CD4-positive, alpha-beta T cell treated with Interleukin-17A for 4 hours (primary cell): ENCODE data around the gene KCNB1.
A peak's percentile ranks its signal among the peaks of the same experiment; 100 is the strongest.

ENCODE experiments used
- DNase-seq: peaks from one replicate; pipeline ENCODE4 v3.0.0-alpha.2; 2020; ENCODE audit warnings: mixed read lengths

KCNB1 gene

DNA sequence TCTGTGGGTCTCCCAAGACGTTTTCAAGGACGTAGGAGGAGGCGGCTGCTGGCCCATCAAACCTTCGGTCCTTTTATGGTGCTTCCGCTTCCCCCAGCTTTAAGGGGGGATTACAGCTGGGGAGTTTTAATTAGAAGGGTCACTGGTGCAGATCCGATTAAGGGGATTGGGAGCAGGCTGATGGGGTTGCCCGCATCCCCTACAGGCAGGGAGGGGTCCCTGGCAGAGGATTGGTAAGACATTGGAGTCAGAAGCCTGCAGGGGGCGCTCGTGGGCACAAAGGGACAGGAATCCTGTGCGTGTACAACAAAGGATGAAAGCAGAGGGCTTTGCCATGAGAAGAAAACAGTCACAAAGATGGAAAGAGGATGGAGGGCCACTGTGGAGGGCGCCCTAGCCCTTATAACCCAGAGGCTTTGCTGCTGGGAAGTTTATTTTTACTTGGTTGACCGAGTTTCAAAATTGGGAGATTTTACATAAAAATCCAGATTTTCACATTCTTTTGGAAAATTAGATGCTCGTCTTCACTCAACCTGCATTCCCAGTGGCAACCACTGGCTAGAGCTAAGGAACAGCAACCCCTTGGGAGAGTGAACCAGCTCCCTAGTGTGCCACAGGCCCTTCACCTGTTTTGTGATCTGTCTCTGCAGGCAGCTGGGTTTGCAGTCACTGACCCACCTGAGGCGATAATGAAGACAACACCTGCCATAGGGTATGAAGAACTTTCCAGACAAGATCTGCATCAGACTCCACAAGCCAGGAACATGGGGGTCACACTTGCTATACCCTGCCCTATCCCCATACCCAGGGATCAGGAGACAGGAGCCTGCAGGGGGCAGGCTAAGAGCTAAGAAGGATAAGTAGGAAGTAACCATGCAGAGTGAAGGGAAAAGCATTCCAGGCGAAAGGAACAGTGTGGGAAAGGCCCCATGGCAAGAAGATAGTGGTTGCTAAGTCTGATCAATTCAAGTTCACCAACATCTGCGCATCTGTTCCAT lies 97.7 kb downstream of the KCNB1 start:
- DNase-seq: peak; percentile 69

DNA sequence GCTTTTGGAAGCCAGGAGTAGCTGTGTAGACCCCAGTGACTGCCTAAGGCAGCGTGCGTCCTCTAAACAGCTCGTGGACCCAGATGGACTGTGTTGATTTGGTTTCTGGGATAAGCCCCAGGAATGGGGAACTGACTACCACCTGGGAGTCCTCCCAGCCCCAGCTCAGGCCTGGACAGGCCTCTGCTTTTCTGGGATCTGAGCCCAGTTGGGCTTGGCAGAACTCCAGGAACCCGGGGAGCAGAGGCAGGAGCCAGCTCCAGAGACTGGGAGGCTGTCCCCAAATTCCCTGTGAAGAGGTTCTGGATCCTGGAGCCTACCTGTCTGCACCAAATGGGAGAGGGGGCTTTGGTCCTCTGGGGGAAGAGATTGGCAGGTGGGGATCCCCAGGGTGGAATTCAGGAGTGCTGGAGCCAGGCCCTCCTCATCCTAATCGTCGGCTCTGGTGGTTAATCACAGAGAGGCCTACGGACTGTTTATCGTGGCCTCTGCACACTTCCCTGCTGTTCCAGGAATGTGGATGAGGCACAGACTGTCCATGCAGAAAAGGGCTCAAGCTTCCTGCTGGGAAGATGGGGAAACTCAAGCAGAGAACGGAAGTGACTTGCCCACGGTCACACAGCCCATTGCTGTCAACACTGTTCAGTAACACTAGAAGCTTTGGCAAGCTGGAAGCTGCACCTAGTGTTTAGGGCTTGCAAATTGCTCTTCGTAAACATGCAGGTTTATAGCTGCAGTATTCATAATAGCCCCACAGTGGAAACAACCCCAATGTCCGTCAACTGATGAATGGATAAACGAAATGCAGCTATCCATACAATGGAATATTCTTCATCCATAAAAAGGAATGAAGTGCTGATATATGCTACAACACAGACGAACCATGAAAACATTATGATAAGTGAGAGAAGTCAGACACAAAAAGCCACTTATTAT lies 100.6 kb downstream of the KCNB1 start:
- no peak for DNase-seq

DNA sequence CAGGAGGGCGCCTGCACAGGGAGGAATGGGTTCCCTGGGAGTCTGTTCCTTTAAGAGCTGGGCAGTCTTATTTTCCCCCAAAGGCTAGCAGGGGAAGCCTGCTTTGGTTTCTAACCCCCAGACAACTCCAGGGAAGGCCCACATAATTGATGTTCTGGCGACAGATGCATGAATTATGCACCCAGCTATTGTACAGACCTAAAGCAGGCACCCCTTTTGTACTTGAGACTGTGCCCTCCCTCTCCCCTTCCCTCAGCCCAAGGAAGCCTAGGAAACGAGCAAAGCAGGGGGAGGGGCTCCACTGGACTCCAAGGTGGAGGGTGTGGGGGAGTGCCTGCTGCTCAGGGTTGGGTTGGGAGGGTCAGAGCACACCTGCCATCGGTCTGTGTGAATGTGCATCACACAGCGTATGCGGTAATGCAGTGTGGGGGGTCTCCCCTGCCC lies 102.1 kb downstream of the KCNB1 start:
- no peak for DNase-seq

DNA sequence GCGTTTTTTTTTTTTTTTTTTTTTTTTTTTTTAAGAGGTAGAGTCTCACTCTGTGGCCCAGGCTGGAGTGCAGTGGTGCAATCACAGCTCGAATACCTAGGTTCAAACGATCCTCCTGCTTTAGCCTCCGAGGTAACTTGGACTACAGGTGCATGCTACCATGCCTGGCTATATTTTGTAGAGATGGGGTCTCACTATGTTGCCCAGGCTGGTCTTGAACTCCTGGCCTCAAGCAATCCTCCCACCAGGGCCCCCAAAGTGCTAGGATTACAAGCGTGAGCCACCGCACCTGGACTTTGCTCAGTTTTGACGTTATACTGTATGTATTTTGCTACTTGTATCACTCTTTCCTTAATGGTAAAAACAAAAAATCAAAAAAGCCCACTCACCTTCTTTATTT lies 103.1 kb downstream of the KCNB1 start:
- no peak for DNase-seq

DNA sequence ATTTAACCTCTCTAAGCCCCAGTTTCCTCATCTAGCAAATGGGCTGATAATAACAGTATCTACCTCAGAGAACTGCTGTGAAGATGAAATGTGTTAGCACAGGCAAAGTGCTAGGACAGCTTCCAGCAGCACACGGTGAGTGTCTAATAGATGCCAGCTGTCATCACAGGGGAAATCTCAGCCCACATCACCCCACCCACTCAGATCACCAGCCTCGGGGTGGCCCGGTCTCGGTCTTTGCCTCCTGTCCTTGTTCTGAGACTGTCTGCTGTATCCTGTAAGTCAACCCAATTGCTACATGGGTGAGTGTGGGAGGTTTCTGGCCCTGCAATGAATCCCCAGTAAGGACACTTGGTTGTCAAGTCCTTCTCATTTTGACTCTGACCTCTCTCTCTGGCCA lies 105.1 kb downstream of the KCNB1 start:
- no peak for DNase-seq

DNA sequence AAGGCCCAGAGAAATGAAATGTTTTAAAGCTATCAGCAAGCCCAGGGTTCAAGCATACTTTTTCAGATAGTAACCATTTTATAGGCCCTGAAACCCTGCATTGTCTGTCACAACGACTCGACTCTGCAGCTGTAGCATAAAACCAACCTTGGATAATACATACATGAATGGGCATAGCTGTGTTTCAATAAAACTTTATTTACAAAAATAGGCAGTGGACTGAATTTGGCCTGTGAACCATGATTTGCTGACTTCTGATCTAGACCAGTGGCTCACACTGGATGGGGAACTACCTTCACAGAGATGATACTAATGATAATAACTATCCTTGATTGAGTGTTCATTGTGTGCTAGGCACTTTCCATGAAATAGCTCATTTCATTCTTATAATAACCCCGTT lies 107.3 kb downstream of the KCNB1 start:
- no peak for DNase-seq

DNA sequence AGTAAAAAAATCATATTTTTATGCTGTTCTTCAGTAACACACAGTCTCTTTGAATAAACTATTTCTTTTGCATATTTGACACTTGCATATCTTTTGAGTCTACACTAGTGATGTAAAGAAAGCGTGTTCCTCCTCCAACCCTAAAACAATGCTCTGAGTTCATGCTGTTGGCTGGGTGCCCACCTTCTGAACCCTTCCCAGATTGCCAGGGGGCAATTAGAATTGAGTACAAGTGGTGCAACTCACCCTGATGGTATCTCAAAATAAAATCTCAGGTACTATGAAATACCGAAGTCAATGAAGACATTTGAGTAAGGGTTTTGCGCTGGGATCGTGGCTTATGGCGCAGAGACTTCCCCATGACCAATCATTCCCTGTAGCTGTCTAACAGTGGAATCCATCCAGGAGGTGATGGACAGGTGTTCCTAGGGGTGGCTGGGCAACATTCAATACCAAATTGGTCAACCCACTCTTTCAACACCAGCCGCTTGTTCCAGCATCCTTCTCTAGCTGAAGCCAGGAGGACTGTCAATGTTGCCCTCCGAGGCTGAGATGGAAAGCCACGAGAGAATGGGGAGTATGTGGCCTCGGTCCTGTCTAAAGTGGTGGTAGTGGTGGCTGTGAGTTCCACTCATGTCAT lies 110.3 kb downstream of the KCNB1 start:
- DNase-seq: no peak

DNA sequence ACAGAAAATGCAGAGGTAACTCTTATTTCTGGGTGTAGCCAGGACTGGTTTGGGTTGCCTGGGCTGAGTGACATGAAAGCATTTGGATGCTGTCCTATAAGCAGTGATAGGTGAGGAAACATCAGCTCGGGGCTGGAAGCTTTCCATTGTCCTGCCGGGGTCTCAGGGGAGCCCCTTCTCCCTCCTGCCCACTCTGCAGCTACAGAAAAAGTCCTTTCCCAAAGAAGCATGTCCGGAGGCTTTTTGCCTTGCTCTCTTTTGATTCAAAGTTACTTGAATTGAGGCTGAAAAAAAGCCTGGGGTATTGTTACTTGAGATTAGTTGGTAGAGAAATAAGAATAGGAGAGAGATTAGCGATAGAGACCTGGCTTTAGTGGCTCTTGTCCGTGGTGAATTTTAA lies 113.9 kb downstream of the KCNB1 start:
- no peak for DNase-seq

DNA sequence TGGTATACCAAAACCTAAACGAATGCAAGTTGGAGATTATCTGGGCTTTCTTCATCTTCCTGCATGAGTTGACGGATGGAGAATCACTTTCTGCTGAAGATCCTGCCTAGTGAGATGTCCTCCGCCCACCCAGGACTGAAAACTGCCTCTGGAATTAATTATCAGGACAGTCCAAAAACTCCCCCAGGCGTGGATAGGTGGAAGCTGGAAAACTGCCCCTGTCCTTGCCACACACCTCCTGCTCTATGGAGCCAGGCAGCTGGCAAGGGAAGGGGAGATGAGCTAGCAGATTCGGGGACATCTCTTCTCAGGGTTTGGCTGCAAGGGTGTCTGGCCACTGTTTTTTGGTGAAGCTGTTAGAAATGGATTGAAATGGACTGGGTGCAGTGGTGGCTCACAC lies 115.4 kb downstream of the KCNB1 start:
- no peak for DNase-seq

DNA sequence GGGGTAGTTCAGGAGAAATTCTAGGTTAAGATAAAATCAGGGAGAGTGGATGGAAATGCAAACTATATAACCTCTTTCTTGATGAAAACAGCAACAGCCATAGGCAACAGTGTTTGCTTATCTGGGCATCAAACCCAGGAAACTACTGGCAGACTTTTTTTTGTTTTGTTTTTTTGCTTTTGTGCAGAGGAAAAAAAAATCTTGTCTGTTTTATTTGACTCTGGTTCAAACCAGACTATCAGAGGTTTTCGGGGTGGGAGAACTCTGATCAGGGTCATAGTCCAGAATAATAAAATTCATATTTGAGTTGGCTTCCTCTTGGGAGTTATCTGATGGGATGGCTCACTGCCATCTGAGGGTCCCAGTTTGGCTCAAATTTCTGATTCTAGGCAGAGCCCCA lies 115.8 kb downstream of the KCNB1 start:
- DNase-seq: no peak

DNA sequence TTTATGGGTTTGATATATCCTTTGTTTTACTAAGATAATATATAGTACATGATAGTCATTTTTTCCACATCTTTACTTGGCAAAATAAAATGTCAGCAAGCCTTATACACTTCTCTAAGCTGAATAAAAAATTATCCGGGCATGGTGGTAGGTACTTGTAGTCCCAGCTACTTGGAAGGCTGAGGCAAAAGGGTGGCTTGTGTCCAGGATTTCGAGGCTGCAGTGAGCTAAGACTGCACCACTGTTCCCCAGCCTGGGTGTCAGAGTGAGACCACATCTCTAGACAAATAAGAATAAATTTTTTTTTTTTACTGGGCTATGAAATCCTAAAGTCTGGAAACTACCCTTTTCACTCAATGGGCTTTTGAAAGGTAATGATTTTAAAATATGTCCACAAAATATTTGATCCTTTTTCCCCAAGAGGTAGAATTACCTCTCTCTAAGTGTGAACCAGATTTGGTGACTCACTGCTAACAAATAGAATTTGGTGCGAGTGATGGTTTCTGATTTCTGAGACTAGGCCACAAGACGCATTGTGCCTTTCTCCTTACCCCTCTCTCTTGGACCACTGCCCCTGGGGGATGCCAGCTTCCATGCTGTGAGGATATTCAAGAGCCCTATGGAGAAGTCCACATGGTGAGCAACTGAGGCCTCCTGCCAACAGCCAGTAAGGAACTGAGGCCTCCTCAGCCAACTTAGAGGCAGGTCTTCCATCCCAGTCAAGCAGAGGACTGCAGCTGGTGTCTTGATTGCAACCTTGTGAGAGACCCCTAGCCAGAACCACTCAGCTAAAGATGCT lies 120.4 kb downstream of the KCNB1 start:
- no peak for DNase-seq

DNA sequence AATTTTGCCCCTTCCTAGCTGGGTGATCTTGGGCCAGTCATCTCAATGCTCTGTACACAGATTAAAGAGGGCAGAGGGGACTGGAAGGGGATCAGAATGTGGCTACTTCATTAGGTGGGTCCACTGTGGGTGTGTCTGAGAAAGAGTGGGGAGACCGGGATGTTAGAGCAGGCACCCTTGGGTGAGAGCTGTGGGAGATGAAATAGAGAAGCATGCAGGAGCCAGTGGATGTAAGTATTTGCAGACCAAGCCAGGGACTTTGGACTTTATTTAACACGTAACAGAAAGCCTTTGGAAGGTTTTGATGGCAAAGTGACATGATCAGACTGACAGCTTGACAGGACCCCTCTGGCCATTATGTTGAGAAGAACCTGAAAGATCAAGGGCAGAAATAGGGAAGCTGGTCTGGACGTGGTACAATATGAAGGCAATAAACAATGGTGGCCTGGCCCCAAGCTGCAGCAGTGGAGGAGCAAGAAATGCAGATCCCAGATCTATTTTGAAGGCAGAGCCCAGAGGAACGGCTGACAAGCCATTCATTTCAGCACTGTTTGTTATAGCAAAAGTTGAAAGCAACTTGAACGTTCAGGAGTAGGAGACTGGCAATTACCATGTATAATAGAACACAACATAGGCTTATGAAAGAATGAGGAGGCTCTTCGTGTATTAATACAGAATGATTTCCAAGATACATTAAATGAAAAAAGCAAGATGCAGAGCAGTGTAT lies 122.1 kb downstream of the KCNB1 start:
- no peak for DNase-seq

DNA sequence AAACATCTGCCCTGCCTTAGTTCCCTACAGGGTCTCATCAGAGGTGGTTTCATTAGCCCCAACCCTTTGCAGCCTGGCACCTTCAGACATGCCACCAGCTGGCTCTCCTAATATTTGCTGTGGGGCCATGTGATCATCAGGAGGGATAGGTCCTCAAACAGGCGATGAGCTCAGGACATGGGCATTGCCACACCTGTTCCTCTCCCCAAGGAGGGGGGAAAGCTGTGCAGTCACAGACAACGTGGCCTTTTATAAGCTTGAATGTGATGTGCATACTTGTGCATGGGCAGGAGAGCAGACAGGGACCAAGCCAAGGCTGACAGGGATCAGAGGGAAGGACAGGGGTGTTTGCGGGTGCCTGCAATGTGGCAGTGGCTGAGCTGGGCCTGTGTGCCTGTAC lies 125.8 kb downstream of the KCNB1 start:
- no peak for DNase-seq

DNA sequence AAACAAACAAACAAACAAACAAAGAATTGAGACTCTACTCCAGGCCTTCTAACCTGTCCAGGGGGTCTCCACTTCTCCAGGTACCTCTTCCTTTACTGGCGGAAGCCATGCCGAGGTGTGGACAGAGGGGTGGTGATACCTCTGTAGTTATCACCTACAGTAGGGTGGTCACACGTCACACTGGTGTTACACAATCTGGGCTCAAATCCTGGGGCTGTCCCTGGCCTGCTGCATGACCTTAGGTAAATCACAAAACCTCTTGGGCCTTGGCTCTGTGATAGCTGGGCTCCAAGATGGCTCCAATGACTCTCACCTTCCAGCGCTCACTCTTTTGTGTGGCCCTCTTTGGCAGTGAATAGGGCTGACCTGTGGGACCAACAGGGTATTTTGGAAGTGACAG lies 127.8 kb downstream of the KCNB1 start:
- DNase-seq: no peak

DNA sequence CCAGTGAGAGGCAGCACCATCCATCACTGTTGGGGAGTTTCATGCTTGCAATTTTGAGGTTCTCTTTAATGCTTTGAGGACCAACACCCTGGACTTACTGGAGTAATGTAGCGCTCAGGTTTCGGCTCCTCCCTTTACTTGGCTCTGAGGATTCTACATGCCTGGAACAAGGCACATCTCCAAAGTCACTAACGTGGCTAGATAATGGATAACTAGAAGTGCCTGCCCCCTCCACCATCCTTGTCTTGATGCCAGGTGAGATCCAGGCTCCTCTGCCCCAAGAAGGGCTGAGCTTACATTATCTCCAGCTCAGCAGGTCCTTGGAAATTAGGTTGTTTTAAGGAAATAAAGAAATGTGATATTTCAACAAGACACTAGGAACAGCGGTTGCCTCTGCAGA lies 129.1 kb downstream of the KCNB1 start:
- no peak for DNase-seq

DNA sequence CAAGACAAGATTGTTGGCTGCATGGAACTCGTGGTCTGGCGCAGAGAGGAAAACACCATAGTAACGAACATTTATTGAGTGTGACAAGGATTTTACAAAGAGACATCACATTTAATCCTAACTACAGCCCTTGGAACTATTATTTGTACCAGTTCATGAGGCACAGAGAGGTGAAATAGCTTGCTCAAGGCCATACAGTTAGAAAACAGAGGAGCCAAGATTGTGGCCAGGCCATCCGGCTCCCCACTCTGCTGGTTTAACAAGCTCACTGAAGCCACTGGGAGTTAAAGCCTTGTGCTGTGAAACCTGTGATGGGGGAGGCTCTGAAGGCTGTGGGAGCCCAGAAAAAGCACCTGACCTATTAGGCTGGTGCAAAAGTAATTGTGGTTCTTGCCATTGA lies 129.7 kb downstream of the KCNB1 start:
- DNase-seq: no peak

DNA sequence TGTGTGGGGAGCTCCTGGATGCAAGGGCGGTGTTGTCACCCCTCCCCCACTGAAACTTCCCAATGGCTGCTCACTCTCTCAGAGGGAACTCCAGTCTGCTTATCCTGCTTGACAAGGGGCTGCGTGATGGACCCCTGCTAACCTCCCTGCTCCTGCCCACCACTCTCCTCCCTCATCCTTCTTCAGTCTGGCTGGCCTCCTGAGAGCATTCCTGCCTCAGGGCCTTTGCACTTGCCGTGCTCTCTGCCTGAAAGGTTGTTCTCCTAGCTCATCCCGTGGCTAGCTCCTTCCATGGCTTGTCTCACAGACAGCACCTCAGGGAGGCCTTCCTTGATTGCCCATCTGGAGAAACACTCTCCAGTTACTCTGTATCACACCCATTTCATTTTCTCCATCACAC lies 130.7 kb downstream of the KCNB1 start:
- no peak for DNase-seq

DNA sequence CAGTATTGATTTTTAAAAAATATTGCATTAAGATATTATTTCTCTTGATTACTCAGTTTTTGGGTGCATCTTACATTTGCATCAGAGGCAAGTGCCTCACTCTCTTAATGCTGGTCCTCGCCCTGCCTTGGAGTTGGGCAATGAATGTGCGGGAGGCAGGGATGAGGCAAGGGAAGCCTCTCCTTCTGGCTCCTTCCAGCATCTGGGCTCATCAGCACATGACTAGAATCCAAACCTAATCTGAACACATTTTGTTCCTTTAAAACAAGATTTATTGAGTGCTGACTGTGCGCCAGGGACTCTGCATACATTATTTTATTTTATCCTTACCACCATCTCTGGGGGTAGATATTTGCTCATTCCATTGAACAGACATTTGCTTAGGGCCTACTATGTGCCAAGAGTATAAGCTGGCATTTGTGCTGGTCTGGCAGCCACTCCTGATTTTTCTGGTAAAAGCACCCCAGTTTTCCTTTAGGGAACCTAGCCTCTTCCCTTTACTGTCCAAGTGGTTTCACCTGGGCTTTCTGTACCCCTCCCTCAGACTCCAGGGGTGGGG lies 132.7 kb downstream of the KCNB1 start:
- no peak for DNase-seq

DNA sequence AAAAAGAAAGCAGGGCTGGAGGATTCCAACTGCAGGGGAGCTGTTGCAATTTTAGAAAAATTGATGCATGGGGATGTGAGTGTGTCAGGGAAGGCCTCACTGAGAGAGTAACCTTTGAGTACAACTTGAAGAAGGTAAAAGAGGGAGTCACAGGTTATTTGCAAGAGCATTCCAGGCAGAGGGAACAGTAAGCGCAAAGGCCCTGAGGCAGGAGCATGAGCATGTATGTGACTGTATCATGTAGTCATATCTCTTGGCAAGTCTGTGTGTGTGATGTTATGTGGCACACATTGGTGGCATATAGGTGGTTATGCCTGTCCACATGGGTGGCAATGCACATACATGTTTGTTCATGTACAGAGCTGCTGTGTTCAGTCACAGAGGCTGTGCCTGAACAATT lies 133.4 kb downstream of the KCNB1 start:
- no peak for DNase-seq

DNA sequence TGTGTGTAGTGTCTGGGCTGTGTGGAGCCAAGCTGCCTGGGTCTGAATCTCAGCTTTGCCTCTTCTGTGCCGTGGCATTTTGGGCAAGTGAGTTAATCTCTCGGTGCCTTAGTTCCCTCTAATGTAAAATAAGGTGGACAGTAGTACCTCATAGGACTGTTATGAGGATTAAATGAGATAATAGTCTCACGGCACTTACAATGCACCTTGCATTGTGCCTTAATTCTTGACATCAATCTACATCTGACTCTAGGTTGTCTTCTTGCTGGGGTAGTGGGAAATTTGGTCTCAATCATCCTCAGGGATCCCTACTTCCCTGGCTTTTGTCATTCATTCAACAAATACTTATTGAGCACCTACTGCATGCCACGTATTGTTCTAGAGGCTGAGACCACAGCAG lies 133.9 kb downstream of the KCNB1 start:
- DNase-seq: no peak

DNA sequence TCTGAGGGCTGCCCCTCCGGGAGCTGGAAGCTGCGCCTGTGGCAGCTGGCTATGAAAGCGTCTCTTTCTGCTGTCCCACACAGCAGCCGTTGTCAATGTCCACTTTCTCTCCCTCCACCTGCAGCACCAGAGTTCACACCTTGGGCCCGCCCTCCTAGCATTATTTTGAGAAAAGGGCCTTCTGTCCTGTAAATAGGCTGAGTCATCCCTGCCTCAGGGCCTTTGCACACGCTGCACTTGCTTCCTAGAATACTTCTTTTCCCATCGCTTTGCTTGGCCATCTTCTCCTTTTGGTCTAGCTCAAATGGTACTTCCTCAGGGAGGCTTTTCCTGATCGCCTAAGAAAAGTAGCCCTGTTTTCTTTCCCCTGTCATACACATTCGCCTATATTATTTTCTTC lies 135.3 kb downstream of the KCNB1 start:
- DNase-seq: no peak
